A549 (cell line): Measurements from ENCODE around the gene CEP85. TPM values are rescaled to one million over a fixed set of nuclear protein-coding genes. Genes with fewer than 3 reads are reported as not detected.

ENCODE experiments used
- ATAC-seq, 2 experiments: fragments of 200-7000 bp in 1 of 2; fragments of >200 bp in 1 of 2; cut with Nextera tagmentation in 1 of 2; cut with Tn5 transposase in 1 of 2; 3 replicates each; pipeline versions ENCODE4 v1.8.0 to v1.9.1; 2018 to 2020; ENCODE audit warnings: mild to moderate bottlenecking in 1 of 2, moderate library complexity in 1 of 2
- CTCF ChIA-PET: fragments of 300-600 bp; sonication (Branson Sonifier 250); formaldehyde crosslinking; extraction: SDS; loops from one replicate; lab custom pipeline; 2021; ENCODE audit warnings: antibody characterized with exemption, inconsistent platforms; lab: Yijun Ruan, JAX
- POLR2A ChIA-PET: fragments of 350-600 bp; formaldehyde crosslinking; extraction: SDS; loops from one replicate; lab custom pipeline; 2021; ENCODE audit warnings: antibody characterized with exemption, inconsistent platforms; lab: Yijun Ruan, JAX
- DNase-seq, 2 experiments: peaks; one replicate each; pipeline versions ENCODE4 v3.0.0 to v3.0.0-alpha.2; 2011 to 2016; ENCODE audit warnings: low read depth in 1 of 2, low spot score in 1 of 2
- FAIRE-seq: peaks from 2 replicates; lab custom pipeline; 2011; peaks lifted over from hg19 to GRCh38; lab: Jason Lieb, UNC
- H3K27ac ChIP-seq, 2 experiments: fragments of >200 bp; sonication (Bioruptor Twin); formaldehyde crosslinking; 3 replicates each; pipeline ENCODE4 v1.5.1; 2016 to 2017
- H3K4me1 ChIP-seq: fragments of >200 bp; sonication (Bioruptor Twin); formaldehyde crosslinking; 3 replicates; pipeline ENCODE4 v1.6.1; 2016
- H3K4me2 ChIP-seq: fragments of >200 bp; sonication (Bioruptor Twin); formaldehyde crosslinking; 3 replicates; pipeline ENCODE4 v1.6.1; 2016
- H3K4me3 ChIP-seq: fragments of >200 bp; sonication (Bioruptor Twin); formaldehyde crosslinking; 3 replicates; pipeline ENCODE4 v1.5.1; 2016
- H3K9me3 ChIP-seq: fragments of >200 bp; sonication (Bioruptor Twin); formaldehyde crosslinking; 3 replicates; pipeline ENCODE4 v1.6.1; 2016
- BHLHE40 ChIP-seq: IDR thresholded peaks from 2 replicates; pipeline ENCODE4 v1.6.1; 2012; ENCODE audit warnings: low read depth, low read length, inconsistent platforms
- CHD2 ChIP-seq: fragments of 150-350 bp; IDR thresholded peaks from 2 replicates; pipeline ENCODE4 v1.6.1; 2014; ENCODE audit warnings: low read length; ENCODE audit not compliant: partially characterized antibody
- CTCF ChIP-seq: fragments of >200 bp; sonication (Bioruptor Twin); formaldehyde crosslinking; IDR thresholded peaks from 3 replicates; pipeline ENCODE4 v1.5.1; 2016
- ESRRA ChIP-seq: fragments of 150-350 bp; IDR thresholded peaks from 2 replicates; pipeline ENCODE4 v1.6.1; 2014; ENCODE audit warnings: mild to moderate bottlenecking, low read length, borderline replicate concordance
- FOXS1 ChIP-seq: fragments of 250-450 bp; sonication (Bioruptor Pico); IDR thresholded peaks from 2 replicates; pipeline ENCODE4 v1.5.0; 2020; ENCODE audit warnings: mild to moderate bottlenecking, moderate library complexity
- HDAC2 ChIP-seq: fragments of 200-600 bp; sonication (generic); IDR thresholded peaks from 2 replicates; pipeline ENCODE4 v1.6.1; 2016
- KDM1A ChIP-seq: fragments of 200-600 bp; sonication (generic); IDR thresholded peaks from 2 replicates; pipeline ENCODE4 v1.6.1; 2016; ENCODE audit warnings: low read depth, mild to moderate bottlenecking
- MAFK ChIP-seq: fragments of 450-650 bp; IDR thresholded peaks from 2 replicates; pipeline ENCODE4 v1.6.1; 2014; ENCODE audit not compliant: partially characterized antibody
- MYC ChIP-seq: IDR thresholded peaks from 2 replicates; pipeline ENCODE4 v1.6.1; 2012; ENCODE audit warnings: mild to moderate bottlenecking, inconsistent platforms, low read length, improper control_type of control experiment, borderline replicate concordance
- NPAS2 ChIP-seq: fragments of 250-450 bp; sonication (Bioruptor Pico); IDR thresholded peaks from 2 replicates; pipeline ENCODE4 v1.8.0; 2022; ENCODE audit warnings: mild to moderate bottlenecking, moderate library complexity, borderline replicate concordance
- RCOR1 ChIP-seq: fragments of 150-350 bp; IDR thresholded peaks from 2 replicates; pipeline ENCODE4 v1.6.1; 2014; ENCODE audit warnings: antibody characterized with exemption, low read length, low read depth
- RFX5 ChIP-seq: fragments of 450-650 bp; IDR thresholded peaks from 2 replicates; pipeline ENCODE4 v1.7.1; 2014; ENCODE audit warnings: antibody characterized with exemption, mild to moderate bottlenecking, moderate library complexity
- TP53 ChIP-seq: fragments of 250-450 bp; sonication (Bioruptor Pico); IDR thresholded peaks from 2 replicates; pipeline ENCODE4 v1.5.0; 2021; ENCODE audit warnings: mild to moderate bottlenecking, moderate library complexity
- ZFP36 ChIP-seq: fragments of 450-650 bp; IDR thresholded peaks from 2 replicates; pipeline ENCODE4 v1.6.1; 2014; ENCODE audit warnings: borderline replicate concordance; ENCODE audit not compliant: partially characterized antibody
- WGBS: methylation state at CpG from one replicate; pipeline ENCODE4 v1.1.6; 2017; ENCODE audit errors: missing lambda C conversion rate; 5-methylcytosine and 5-hydroxymethylcytosine counted together
- polyA plus RNA-seq, 4 experiments: library from polyadenylated mRNA; depleted of rRNA in 3 of 4; stranded (reverse); fragments of >200 nt; fragmentation: RNase III in 1 of 4; extraction: RNeasy Plus Mini Kit Qiagen cat#74134 plus additional on column Dnase treatment in 1 of 4; gene quantifications; 2 replicates in 3 of 4; 3 replicates in 1 of 4; pipeline ENCODE4 v1.2.3, GENCODE V29; 2011 to 2017
- TF ChIP-seq, protein P1 (sequence below): IDR thresholded peaks from 2 replicates; pipeline ENCODE4 v1.6.1; 2012; ENCODE audit warnings: low read depth, borderline replicate concordance
- TF ChIP-seq, protein P2 (sequence below): fragments of 150-350 bp; IDR thresholded peaks from 2 replicates; pipeline ENCODE4 v1.6.1; 2014; ENCODE audit warnings: low read depth, mild to moderate bottlenecking, low read length

CEP85 gene
- polyA plus RNA-seq, 2 of the 4 experiments (the other 2 are of a cell fraction), result 13.0 to 21.1 TPM

DNA sequence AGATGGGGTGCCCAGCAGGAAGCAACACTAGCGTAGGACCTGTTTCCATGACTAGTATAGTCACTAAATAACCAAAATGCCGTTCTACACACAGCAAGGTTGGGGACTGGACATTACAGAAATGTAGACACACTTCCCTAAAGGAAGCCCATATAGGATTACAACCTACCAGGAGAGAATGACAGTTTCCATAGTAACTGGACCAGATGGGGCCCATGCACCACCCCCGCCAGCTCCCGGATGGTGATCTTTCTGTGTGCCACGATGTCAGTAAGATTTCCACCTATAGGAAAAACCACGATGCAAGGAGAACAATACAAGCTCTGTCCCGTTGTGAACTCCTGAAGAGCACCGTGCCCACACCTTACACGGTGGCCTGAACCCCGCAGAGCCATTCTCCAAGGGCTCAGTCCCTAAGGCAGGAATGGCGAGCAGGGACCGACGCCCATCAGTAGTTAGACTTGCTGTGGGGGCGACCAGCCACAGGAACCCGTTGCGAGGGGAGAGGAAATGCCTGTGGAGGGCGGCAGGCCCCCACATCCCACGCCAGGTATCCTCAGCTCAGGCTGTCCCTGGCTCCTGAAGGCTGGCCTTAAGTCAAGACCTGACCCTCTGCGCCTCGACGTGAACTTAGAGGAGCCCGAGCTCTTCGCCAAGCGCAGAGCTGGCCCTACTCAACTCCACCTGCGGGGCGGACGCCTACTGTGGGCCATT lies 13.6 kb upstream of the CEP85 start:
- CTCF ChIA-PET, result interaction anchor here (1.1 to 2.5 kb wide), 3 partner anchors 10 to 51 kb away, joined by 3 to 12 read pairs (median 4); partner anchors contain the start of genes CEP85 and ZNF593
- peak in 1 of 2 experiments; percentile 19; a peak in 2 of 6 replicates for ATAC-seq

GRCh38 chr1:26221094-26221493 lies 12.9 kb upstream of the CEP85 start:
- DNase-seq (no peak), FAIRE-seq (no peak), ATAC-seq (no peak)
- Histone ChIP-seq H3K27ac (no peak overlapping the region), H3K4me2 (no peak overlapping the region), H3K9me3 (no peaks in the 10 kb centered on the region), H3K4me1 (peaks cover 17% of the 10 kb centered on the region; the same call in 2 of the 3 replicates), H3K4me3 (no peak overlapping the region)
- 81% methylated on average over 2 of the region's 2 CpGs for WGBS
- POLR2A ChIA-PET, result interaction anchor here (0.7 kb wide), 1 partner anchor 13 kb away, joined by 6 read pairs; the partner anchor contains the start of gene CEP85
- TF ChIP-seq RFX5 (no peak), HDAC2 (no peak), ZFP36 (no peak), MYC (no peak), RCOR1 (no peak)
- CTCF ChIA-PET, result interaction anchor here (1.1 to 2.5 kb wide), 3 partner anchors 9 to 51 kb away, joined by 3 to 12 read pairs (median 4); partner anchors contain the start of genes CEP85 and ZNF593

More for the DNA sequence above, 13.6 kb upstream of the CEP85 start:
- TF ChIP-seq BHLHE40, result no peak
- no peak for TF ChIP-seq ESRRA
- TF ChIP-seq KDM1A, result no peak
- TF ChIP-seq, protein P1, sequence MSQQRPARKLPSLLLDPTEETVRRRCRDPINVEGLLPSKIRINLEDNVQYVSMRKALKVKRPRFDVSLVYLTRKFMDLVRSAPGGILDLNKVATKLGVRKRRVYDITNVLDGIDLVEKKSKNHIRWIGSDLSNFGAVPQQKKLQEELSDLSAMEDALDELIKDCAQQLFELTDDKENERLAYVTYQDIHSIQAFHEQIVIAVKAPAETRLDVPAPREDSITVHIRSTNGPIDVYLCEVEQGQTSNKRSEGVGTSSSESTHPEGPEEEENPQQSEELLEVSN, result no peak
- TF ChIP-seq, all 56 proteins: peak for 0
- Histone ChIP-seq H3K27ac (no peak overlapping the region), H3K9me3 (no peaks in the 10 kb centered on the region), H3K4me2 (no peak overlapping the region), H3K4me3 (no peak overlapping the region), H3K4me1 (peaks cover 17% of the 10 kb centered on the region; the same call in 2 of the 3 replicates)
- POLR2A ChIA-PET, result no interaction called here
- 92% methylated on average over 21 of the region's 27 CpGs for WGBS
- no peak for DNase-seq
- FAIRE-seq, result no peak

- H3K4me3 ChIP-seq, result no peak overlapping the region
- no peak for TF ChIP-seq TP53 (CRISPR knock-in tag)
- no peak for TF ChIP-seq MAFK
- no peak for TF ChIP-seq CTCF
- TF ChIP-seq RCOR1, result no peak
- TF ChIP-seq, protein P2, sequence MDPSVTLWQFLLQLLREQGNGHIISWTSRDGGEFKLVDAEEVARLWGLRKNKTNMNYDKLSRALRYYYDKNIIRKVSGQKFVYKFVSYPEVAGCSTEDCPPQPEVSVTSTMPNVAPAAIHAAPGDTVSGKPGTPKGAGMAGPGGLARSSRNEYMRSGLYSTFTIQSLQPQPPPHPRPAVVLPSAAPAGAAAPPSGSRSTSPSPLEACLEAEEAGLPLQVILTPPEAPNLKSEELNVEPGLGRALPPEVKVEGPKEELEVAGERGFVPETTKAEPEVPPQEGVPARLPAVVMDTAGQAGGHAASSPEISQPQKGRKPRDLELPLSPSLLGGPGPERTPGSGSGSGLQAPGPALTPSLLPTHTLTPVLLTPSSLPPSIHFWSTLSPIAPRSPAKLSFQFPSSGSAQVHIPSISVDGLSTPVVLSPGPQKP, result no peak
- no peak for TF ChIP-seq CHD2
- no peak for TF ChIP-seq NPAS2 (CRISPR knock-in tag)
- TF ChIP-seq MYC, result no peak
- no peak for TF ChIP-seq FOXS1 (CRISPR knock-in tag)
- WGBS, result 69% methylated on average over 7 of the region's 7 CpGs
- no peak overlapping the region for H3K27ac ChIP-seq
- H3K4me1 ChIP-seq, result peaks cover 7% of the 10 kb centered on the region; the same call in 1 of the 3 replicates
- no peak for FAIRE-seq
- no peak for ATAC-seq
- no peak for DNase-seq
- no peak overlapping the region for H3K4me2 ChIP-seq
- no peaks in the 10 kb centered on the region for H3K9me3 ChIP-seq
- ChIA-PET POLR2A (no interaction called here), CTCF (interaction anchor here (1.2 to 2.8 kb wide), 2 partner anchors 9 kb away, joined by 3 to 17 read pairs; partner anchors contain the start of gene CEP85)
Measured at GRCh38 chr1:26224606-26225005, 9.4 kb upstream of the CEP85 start.
